ENCODE results near the gene PDE4D. TPM values are rescaled to one million over a fixed set of nuclear protein-coding genes. Genes with fewer than 3 reads are reported as not detected.

Gene PDE4D
- total and polyA plus RNA-seq, 2 experiments from 2014 or later, result 21.9 to 54.2 TPM

GRCh38 chr5:59722874-59723273 is 170.7 kb downstream of the PDE4D start:
- TF ChIP-seq CTCF (IDR thresholded peaks at IDR 0.05; ENCODE audit: low read depth, low read length), result no peak
- Histone ChIP-seq H3K27ac (no peak overlapping the region), H3K9me3 (ENCODE audit: low read depth) (no peaks in the 10 kb centered on the region), H3K36me3 (no peaks in the 10 kb centered on the region), H3K27me3 (no peaks in the 10 kb centered on the region), H3K4me3 (no peak overlapping the region), H3K4me1 (ENCODE audit: low read depth) (no peaks in the 10 kb centered on the region)
- no peak for DNase-seq (ENCODE audit: low read depth in 1 of 2, low spot score in 1 of 2)

GRCh38 chr5:59721741-59722140 is 171.8 kb downstream of the PDE4D start:
- TF ChIP-seq CTCF (IDR thresholded peaks at IDR 0.05; ENCODE audit: low read depth, low read length), result no peak
- Histone ChIP-seq H3K27ac (no peak overlapping the region), H3K9me3 (ENCODE audit: low read depth) (no peaks in the 10 kb centered on the region), H3K4me3 (no peak overlapping the region), H3K4me1 (ENCODE audit: low read depth) (no peaks in the 10 kb centered on the region), H3K27me3 (no peaks in the 10 kb centered on the region), H3K36me3 (no peaks in the 10 kb centered on the region)
- no peak for DNase-seq (ENCODE audit: low read depth in 1 of 2, low spot score in 1 of 2)

- Histone ChIP-seq H3K36me3 (no peaks in the 10 kb centered on the region), H3K4me3 (no peak overlapping the region), H3K27ac (no peak overlapping the region), H3K9me3 (ENCODE audit: low read depth) (no peaks in the 10 kb centered on the region), H3K27me3 (no peaks in the 10 kb centered on the region), H3K4me1 (ENCODE audit: low read depth) (no peaks in the 10 kb centered on the region)
- no peak for TF ChIP-seq CTCF (IDR thresholded peaks at IDR 0.05; ENCODE audit: low read depth, low read length)
- no peak for DNase-seq (ENCODE audit: low read depth in 1 of 2, low spot score in 1 of 2)
Measured at GRCh38 chr5:59720063-59720462, 173.5 kb downstream of the PDE4D start.

- TF ChIP-seq CTCF (IDR thresholded peaks at IDR 0.05; ENCODE audit: low read depth, low read length), result no peak
- Histone ChIP-seq H3K36me3 (no peaks in the 10 kb centered on the region), H3K4me1 (ENCODE audit: low read depth) (no peaks in the 10 kb centered on the region), H3K27me3 (no peaks in the 10 kb centered on the region), H3K27ac (no peak overlapping the region), H3K9me3 (ENCODE audit: low read depth) (no peaks in the 10 kb centered on the region), H3K4me3 (no peak overlapping the region)
- no peak for DNase-seq (ENCODE audit: low read depth in 1 of 2, low spot score in 1 of 2)
Measured at GRCh38 chr5:59716966-59717500, 176.5 kb downstream of the PDE4D start.

GRCh38 chr5:59716029-59716428 is 177.5 kb downstream of the PDE4D start:
- Histone ChIP-seq H3K4me3 (no peak overlapping the region), H3K27ac (no peak overlapping the region), H3K4me1 (ENCODE audit: low read depth) (no peaks in the 10 kb centered on the region), H3K9me3 (ENCODE audit: low read depth) (no peaks in the 10 kb centered on the region), H3K36me3 (no peaks in the 10 kb centered on the region), H3K27me3 (no peaks in the 10 kb centered on the region)
- TF ChIP-seq CTCF (IDR thresholded peaks at IDR 0.05; ENCODE audit: low read depth, low read length), result no peak
- DNase-seq (ENCODE audit: low read depth in 1 of 2, low spot score in 1 of 2), result no peak

GRCh38 chr5:59715228-59715627 is 178.3 kb downstream of the PDE4D start:
- no peak for DNase-seq (ENCODE audit: low read depth in 1 of 2, low spot score in 1 of 2)
- Histone ChIP-seq H3K4me1 (ENCODE audit: low read depth) (no peaks in the 10 kb centered on the region), H3K36me3 (no peaks in the 10 kb centered on the region), H3K27me3 (no peaks in the 10 kb centered on the region), H3K27ac (no peak overlapping the region), H3K4me3 (no peak overlapping the region), H3K9me3 (ENCODE audit: low read depth) (no peaks in the 10 kb centered on the region)
- TF ChIP-seq CTCF (IDR thresholded peaks at IDR 0.05; ENCODE audit: low read depth, low read length), result no peak

All from cardiac muscle cell (in vitro differentiated cells and primary cell).